Hepatocyte (in vitro differentiated cells): ENCODE results near the gene GNG10. TPM values are rescaled to one million over a fixed set of nuclear protein-coding genes. Genes with fewer than 3 reads are reported as not detected.

ENCODE experiments used
- DNase-seq: peaks from one replicate; pipeline ENCODE4 v3.0.0-alpha.2; 2016; ENCODE audit warnings: low spot score
- H2AFZ ChIP-seq: fragments of 200-600 bp; sonication (generic); 2 replicates; pipeline ENCODE4 v1.6.0; 2016; ENCODE audit warnings: antibody characterized with exemption, mild to moderate bottlenecking
- H3K27ac ChIP-seq: fragments of 200-600 bp; sonication (generic); 2 replicates; pipeline ENCODE4 v1.5.1; 2016; ENCODE audit warnings: mild to moderate bottlenecking
- H3K27me3 ChIP-seq: fragments of 200-600 bp; sonication (generic); 2 replicates; pipeline ENCODE4 v1.6.1; 2016
- H3K36me3 ChIP-seq: fragments of 200-600 bp; sonication (generic); replicated peaks from 2 replicates; pipeline ENCODE4 v1.5.1; 2016; ENCODE audit warnings: low read depth; ENCODE audit not compliant: insufficient read depth
- H3K4me1 ChIP-seq: fragments of 200-600 bp; sonication (generic); 2 replicates; pipeline ENCODE4 v1.5.1; 2016; ENCODE audit warnings: mild to moderate bottlenecking, moderate library complexity; ENCODE audit not compliant: insufficient read depth
- H3K4me2 ChIP-seq: fragments of 200-600 bp; sonication (generic); 2 replicates; pipeline ENCODE4 v1.6.0; 2016
- H3K4me3 ChIP-seq: fragments of 200-600 bp; sonication (generic); 2 replicates; pipeline ENCODE4 v1.5.1; 2016; ENCODE audit warnings: mild to moderate bottlenecking
- H3K79me2 ChIP-seq: fragments of 200-600 bp; sonication (generic); 2 replicates; pipeline ENCODE4 v1.6.0; 2017; ENCODE audit warnings: mild to moderate bottlenecking
- H3K9me2 ChIP-seq: fragments of 200-600 bp; sonication (generic); replicated peaks from 2 replicates; pipeline ENCODE4 v1.6.0; 2017; ENCODE audit warnings: mild to moderate bottlenecking; ENCODE audit not compliant: insufficient read depth
- H3K9me3 ChIP-seq: fragments of 200-600 bp; sonication (generic); 2 replicates; pipeline ENCODE4 v1.5.1; 2016; ENCODE audit warnings: low read depth, mild to moderate bottlenecking
- H4K20me1 ChIP-seq: fragments of 200-600 bp; sonication (generic); 2 replicates; pipeline ENCODE4 v1.6.0; 2016; ENCODE audit warnings: mild to moderate bottlenecking; ENCODE audit not compliant: insufficient read depth, poor library complexity, severe bottlenecking
- EZH2 ChIP-seq: fragments of 200-600 bp; sonication (generic); IDR thresholded peaks from 2 replicates; pipeline ENCODE4 v1.6.1; 2016; ENCODE audit warnings: antibody characterized with exemption, mild to moderate bottlenecking, borderline replicate concordance
- EZH2phosphoT487 ChIP-seq: fragments of 200-600 bp; sonication (generic); IDR thresholded peaks from one replicate; pipeline ENCODE4 v1.6.1; 2018; ENCODE audit warnings: antibody characterized with exemption, mild to moderate bottlenecking, low read depth, moderate library complexity; ENCODE audit not compliant: unreplicated experiment, severe bottlenecking
- WGBS: methylation state at CpG from one replicate; pipeline ENCODE4 v1.1.6; 2016; ENCODE audit warnings: low lambda C conversion rate; ENCODE audit errors: missing lambda C conversion rate; 5-methylcytosine and 5-hydroxymethylcytosine counted together
- polyA plus RNA-seq: library from polyadenylated mRNA; unstranded; fragments of >200 nt; fragmentation: Nextera tagmentation; extraction: Ambion mirVana; gene quantifications from 2 replicates; pipeline ENCODE4 v1.2.1, GENCODE V29; 2016
- total RNA-seq: library from RNA; depleted of rRNA; stranded (reverse); fragments of >200 nt; gene quantifications from 2 replicates; pipeline ENCODE4 v1.2.3, GENCODE V29; 2014
- TF ChIP-seq, protein P1 (sequence below): fragments of 200-600 bp; sonication (generic); IDR thresholded peaks from 2 replicates; pipeline ENCODE4 v1.5.1; 2016; ENCODE audit warnings: antibody characterized with exemption, mild to moderate bottlenecking; ENCODE audit not compliant: poor library complexity

Gene GNG10
- total and polyA plus RNA-seq, 2 experiments from 2014 or later, result 51.6 to 101 TPM

DNA sequence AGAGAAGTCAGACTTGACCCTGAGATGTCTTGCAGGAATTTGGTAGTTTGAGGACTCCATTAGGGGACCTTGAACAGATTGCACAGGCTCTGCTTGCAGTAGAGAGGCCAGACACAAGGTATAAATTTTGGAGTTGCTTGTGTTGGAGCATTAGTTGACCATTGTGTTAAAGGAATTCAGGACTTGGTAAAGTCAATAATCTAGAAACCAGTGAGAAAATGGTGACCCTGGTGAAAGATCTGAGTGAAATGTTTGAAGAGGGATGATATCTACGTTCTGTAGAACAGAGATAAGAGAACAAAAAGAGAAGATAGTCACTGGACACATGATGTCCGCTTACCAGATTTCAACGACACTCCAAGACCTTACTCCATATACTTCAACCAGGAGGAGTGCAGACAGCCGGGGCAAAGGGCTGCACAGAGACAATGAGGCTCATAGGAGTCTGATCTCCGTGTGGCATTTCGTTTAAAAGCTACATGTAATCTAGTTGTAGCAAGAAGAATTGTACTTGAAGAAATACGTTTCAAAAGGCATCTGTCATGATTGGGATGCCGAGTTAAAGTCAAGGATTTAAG lies 17.1 kb upstream of the GNG10 start:
- H3K9me3 ChIP-seq, result no peaks in the 10 kb centered on the region
- peaks cover 8% of the 10 kb centered on the region for H4K20me1 ChIP-seq
- TF ChIP-seq EZH2phosphoT487, result no peak
- TF ChIP-seq, protein P1, sequence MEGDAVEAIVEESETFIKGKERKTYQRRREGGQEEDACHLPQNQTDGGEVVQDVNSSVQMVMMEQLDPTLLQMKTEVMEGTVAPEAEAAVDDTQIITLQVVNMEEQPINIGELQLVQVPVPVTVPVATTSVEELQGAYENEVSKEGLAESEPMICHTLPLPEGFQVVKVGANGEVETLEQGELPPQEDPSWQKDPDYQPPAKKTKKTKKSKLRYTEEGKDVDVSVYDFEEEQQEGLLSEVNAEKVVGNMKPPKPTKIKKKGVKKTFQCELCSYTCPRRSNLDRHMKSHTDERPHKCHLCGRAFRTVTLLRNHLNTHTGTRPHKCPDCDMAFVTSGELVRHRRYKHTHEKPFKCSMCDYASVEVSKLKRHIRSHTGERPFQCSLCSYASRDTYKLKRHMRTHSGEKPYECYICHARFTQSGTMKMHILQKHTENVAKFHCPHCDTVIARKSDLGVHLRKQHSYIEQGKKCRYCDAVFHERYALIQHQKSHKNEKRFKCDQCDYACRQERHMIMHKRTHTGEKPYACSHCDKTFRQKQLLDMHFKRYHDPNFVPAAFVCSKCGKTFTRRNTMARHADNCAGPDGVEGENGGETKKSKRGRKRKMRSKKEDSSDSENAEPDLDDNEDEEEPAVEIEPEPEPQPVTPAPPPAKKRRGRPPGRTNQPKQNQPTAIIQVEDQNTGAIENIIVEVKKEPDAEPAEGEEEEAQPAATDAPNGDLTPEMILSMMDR, result no peak
- no peaks in the 10 kb centered on the region for H3K4me1 ChIP-seq
- H3K27me3 ChIP-seq, result no peaks in the 10 kb centered on the region
- H3K9me2 ChIP-seq, result no peaks in the 10 kb centered on the region
- no peak for DNase-seq
- no peak overlapping the region for H3K4me3 ChIP-seq
- no peaks in the 10 kb centered on the region for H3K36me3 ChIP-seq
- no peak overlapping the region for H3K27ac ChIP-seq
- H3K4me2 ChIP-seq, result no peak overlapping the region
- no peak overlapping the region for H2AFZ ChIP-seq
- H3K79me2 ChIP-seq, result peaks cover 36% of the 10 kb centered on the region
- WGBS, result 67% methylated on average over 8 of the region's 8 CpGs

DNA sequence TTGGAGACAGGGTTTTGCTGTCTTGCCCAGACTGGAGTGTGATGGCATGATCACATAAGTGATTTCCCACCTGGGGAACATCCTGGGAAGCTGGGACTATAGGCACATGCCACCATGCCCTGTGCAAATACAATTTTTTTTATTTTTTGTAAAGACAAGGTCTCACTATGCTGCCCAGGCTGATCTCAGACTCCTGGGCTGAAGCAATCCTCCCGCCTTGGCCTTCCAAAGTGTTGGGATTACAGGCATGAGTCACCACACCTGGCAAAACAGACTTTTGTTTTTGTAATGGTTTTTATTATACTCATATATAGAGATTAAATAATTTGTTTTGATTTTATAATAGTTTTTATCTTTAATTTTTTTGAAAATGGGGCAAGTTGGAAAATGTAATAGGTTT lies 15.6 kb upstream of the GNG10 start:
- Histone ChIP-seq H3K4me1 (no peaks in the 10 kb centered on the region), H3K79me2 (peaks cover 38% of the 10 kb centered on the region), H3K27ac (no peak overlapping the region), H3K27me3 (no peaks in the 10 kb centered on the region), H3K9me2 (no peaks in the 10 kb centered on the region), H3K4me2 (no peak overlapping the region), H2AFZ (no peak overlapping the region), H3K36me3 (no peaks in the 10 kb centered on the region), H3K4me3 (no peak overlapping the region), H3K9me3 (no peaks in the 10 kb centered on the region), H4K20me1 (peaks cover 8% of the 10 kb centered on the region)
- TF ChIP-seq EZH2 (no peak), EZH2phosphoT487 (no peak)
- TF ChIP-seq, protein P1, result no peak
- 100% methylated on average over 1 of the region's 1 CpG for WGBS
- no peak for DNase-seq

DNA sequence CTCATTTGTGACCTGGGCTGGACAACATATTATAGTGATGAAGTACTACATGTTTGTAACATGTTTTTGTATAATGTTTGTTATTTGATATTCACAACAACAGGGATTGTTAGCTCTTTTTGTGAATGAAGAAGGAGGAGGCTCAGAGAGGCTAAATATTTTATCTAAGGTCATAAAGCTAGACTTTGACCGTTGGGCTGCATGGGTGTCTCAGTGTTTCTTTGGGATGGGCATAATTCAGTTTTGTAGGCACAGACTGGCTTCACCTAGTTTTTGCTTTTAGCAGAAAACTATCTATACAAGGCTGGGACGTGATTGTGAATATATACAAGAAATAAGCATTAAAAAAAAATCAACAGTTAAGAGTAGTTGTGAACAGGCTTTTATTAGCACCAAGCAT lies 15.0 kb upstream of the GNG10 start:
- TF ChIP-seq, protein P1, result no peak
- TF ChIP-seq EZH2phosphoT487, result no peak
- no peak for TF ChIP-seq EZH2
- no peak for DNase-seq
- Histone ChIP-seq H3K27ac (no peak overlapping the region), H3K9me2 (no peaks in the 10 kb centered on the region), H3K27me3 (no peaks in the 10 kb centered on the region), H3K4me2 (no peak overlapping the region), H2AFZ (no peak overlapping the region), H3K4me3 (no peak overlapping the region), H3K36me3 (no peaks in the 10 kb centered on the region), H3K79me2 (peaks cover 40% of the 10 kb centered on the region), H3K9me3 (no peaks in the 10 kb centered on the region), H4K20me1 (peaks cover 8% of the 10 kb centered on the region), H3K4me1 (no peaks in the 10 kb centered on the region)
- 75% methylated on average over 2 of the region's 2 CpGs for WGBS

DNA sequence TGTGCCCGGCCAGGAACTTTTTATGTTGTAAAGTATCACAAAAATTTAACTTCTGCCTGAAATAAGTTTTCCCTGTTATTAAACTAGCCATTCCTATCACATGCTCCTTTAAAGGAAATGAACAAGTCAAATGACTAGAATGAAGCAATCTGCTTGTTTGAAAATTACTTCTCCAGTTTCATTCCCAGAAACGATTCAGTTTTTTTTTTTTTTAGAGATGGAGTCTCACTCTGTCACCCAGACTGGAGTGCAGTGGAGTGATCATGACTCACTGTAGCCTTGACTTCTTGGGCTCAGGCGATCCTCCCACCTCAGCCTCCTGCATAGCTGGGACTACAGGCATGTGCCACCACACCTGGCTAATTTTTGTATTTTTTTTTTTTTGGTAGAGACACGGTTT lies 13.3 kb upstream of the GNG10 start:
- no peak overlapping the region for H3K27ac ChIP-seq
- H4K20me1 ChIP-seq, result peaks cover 5% of the 10 kb centered on the region
- no peaks in the 10 kb centered on the region for H3K4me1 ChIP-seq
- H2AFZ ChIP-seq, result no peak overlapping the region
- no peaks in the 10 kb centered on the region for H3K9me2 ChIP-seq
- peaks cover 36% of the 10 kb centered on the region for H3K79me2 ChIP-seq
- no peak overlapping the region for H3K4me3 ChIP-seq
- no peak overlapping the region for H3K4me2 ChIP-seq
- WGBS, result 85% methylated on average over 4 of the region's 4 CpGs
- TF ChIP-seq EZH2, result no peak
- TF ChIP-seq, protein P1, result no peak
- no peaks in the 10 kb centered on the region for H3K36me3 ChIP-seq
- no peaks in the 10 kb centered on the region for H3K9me3 ChIP-seq
- no peaks in the 10 kb centered on the region for H3K27me3 ChIP-seq
- no peak for DNase-seq
